HG03103 (cell line): ENCODE data around the gene KCNN3.

ENCODE experiments used
- ATAC-seq: cut with Tn5 transposase; IDR thresholded peaks from one replicate; pipeline ENCODE4 v1.9.1; 2021; ENCODE audit warnings: low read depth; ENCODE audit not compliant: unreplicated experiment

The KCNN3 gene

DNA sequence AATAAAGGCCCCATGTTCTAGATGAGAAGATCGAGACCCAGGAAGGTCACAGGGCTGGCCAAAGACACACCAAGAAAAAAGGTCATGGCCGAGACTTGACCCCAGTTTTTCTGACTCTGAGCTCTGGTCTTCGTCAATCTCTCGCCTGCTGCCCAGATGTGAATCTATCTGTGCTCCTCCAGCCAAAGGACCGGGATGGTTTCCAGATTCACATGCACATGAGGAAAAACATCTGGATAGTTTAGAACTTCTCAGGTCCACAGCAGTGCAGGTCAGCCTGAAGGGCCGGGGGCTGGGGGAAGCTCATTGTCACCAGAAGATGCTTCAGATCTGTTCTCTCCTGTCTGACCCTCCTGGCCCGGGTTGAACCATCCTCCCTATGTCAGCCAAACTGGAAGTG, 49.0 kb downstream of the KCNN3 start:
- no peak for ATAC-seq

DNA sequence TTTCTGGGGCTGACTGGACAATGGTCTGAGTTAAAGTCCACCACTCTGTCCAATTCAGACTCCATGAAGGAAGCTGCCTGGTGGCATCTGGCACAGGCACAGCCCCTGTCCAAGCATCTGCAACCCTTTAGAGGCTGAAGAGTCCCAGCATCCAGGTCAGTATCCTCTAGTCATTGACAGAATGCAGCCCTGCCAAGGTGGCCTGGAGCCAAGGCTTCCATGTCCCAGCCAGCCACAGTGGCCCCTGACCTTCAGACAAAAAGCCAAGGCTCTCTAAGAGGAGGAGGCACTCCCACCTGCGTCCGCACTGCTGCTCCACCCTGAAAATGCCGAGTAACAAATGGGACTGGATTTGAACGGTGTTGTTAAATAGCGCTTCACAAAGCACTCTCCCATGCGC, 49.4 kb downstream of the KCNN3 start:
- no peak for ATAC-seq

- ATAC-seq, result no peak
Measured at GRCh38 chr1:154819628-154820590, 50.2 kb downstream of the KCNN3 start.

- ATAC-seq, result no peak
Measured at GRCh38 chr1:154818911-154819310, 51.2 kb downstream of the KCNN3 start.

DNA sequence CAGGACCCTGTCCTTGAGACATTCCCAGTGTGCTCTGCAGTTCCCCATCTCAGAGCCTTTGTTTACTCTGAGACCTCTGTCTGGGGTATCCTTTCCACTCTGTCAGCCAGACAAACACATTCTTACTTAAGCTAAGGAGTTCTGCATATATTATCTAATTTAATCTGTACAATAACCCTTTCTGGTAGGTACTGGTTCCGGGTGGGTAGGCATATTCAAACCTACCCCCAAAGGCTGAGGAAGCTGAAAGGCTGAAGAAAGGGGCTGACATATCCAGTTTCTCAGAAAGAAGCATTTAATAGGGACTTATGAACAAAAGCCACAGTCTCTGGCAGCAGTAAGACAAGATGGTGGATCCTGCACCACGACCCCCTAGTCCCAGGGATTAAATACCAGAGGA, 53.1 kb downstream of the KCNN3 start:
- no peak for ATAC-seq

DNA sequence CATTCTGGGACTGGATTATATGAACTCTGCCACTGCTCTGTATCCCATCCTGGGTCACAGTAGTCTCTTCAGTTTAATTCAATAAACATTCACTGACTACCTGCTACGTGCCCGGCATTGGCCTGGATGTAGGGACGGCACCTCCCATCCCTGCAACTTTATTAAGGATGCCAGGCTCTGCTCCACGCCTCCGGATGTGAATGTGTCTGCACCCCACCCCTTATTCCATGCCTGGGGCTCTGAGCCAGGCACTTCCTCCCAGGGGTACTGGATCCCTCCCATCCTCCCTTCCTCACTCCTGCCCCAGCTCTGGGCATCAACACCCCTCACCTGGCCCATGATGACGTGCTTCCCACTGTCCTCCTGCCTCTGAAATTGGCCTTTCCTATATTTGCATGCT, 53.7 kb downstream of the KCNN3 start:
- no peak for ATAC-seq

DNA sequence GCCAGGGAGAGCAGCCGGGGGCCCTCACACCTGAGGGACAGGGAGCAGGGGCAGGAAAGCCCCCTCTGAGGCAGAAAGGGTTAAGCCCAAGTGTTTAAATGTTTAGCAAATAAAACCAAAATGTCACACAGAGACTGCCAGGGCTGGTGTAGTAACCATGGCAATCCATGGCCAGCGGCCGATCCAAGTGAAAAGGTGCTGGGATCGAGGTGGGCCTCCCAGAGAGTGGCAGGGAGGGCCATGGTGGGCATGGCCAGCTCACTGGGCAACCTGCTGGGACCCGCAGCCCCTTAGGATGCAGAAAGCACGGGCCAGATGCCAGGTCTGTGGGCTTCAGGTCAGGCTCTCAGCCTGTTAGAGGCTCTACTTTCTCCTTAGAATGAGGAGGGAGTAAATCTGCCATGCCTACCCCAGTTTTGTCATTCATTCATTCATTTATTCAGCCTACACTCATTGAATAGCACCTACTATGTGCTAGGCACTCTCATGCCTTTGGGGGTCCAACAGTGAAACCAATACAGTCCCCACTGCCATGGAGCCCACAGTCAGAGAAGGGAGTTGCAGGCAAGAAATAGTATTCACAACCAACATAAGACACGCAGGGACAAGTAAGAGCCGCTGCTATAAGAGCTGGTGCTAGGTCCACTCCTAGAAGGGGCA, 56.1 kb downstream of the KCNN3 start:
- no peak for ATAC-seq

- no peak for ATAC-seq
Measured at GRCh38 chr1:154813300-154813816, 56.7 kb downstream of the KCNN3 start.

DNA sequence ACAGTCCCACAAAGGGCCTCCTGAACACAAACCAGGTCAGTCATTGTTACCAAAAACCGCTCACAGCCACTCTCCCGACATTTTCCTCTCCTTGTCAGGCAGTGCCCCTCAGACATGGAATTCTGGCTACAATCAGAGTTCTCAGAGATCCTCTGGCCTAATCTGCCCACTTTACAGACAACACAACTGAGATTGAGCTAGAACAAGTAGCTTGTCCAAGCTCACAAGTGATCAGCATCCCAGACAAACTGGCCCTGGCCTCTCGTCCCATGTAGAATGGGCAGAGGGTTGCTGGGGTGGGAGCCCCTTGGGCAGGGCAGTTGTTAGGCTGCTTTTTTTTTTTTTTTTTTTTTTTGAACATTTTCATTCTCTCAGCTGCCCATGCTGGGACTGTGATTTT, 57.2 kb downstream of the KCNN3 start:
- no peak for ATAC-seq

DNA sequence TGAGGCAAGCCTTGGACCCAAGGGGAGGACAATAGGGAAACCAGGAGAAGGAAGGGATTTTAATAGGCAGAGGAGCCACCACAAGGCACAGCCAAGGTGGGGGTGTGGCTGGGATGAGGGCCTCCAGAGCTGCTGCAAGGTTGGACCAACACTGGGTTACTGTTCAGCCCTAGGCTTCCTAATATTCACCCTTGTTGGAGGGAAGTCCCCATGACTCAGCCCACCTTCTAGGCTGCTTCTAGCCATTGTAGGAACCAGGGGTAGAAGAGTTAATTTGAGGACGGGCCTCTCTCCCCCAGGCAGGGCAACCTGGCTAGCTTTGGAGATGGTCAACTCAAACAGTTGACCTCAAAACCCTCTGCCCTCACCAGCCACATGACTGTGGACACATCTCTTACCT, 59.5 kb downstream of the KCNN3 start:
- no peak for ATAC-seq

DNA sequence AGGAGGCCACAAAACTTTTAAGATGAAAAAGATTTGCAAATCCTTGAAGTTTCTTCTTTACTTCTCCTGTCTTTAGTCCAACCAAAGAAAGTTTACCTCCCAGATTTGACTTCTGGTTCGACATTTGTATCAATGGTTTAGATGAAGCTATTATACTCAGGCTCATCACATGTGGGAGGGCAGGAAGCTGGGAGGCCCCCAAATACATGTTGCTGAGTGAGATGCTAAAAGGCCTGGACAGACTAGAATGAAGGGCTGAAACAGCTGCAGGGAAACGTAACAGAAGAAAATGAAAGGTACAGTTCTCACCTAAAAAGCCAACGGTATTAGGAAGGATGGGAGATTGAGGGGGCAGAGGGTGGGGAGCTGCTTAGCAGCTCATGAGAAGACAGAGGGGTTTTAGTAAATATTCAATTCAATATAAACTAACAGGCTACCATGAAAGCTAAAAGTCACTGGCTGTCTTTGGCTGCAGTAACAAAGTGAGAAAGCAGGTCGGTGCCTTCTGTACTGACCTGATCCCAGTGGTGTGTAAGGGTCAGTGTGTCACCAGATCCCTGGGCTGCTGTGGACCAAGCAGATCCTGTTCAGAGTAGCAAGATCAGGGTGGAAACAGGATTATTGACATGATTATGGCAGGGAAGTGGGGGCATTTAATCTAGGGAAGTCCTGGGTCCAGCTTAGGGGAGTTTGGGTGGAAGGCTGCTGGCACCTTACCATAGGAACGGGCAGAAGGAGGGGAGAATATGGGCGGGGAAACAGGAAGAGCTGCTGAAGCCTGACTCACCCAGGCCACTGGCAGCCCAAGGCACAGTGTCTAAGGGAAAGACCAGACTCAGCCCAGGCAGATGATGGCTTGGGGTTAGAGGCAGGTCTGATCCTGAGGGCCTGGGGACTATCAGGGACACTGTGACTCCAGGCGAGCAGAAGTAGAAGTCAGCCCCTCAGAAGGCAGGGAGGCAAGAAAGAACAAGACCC, 60.4 kb downstream of the KCNN3 start:
- ATAC-seq, result no peak

DNA sequence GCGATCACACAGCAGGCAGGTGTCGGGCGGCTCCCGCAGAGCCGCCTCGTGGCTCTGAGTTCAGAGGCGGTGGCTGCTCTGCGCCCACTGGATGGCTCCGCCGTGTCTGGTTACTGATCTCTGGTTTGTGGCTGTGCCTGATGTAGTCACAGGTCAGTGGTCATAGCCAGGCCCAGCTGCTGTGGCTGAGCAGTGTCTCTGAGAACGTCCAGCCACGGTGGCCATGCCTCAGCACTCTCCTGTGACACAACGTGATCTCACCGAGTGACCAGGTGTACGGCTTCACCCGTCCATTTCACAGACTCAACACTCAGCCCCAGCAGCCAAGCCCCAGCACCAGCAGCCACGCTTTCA, 61.2 kb downstream of the KCNN3 start:
- ATAC-seq, result no peak

- no peak for ATAC-seq
Measured at GRCh38 chr1:154808261-154808908, 61.7 kb downstream of the KCNN3 start.

DNA sequence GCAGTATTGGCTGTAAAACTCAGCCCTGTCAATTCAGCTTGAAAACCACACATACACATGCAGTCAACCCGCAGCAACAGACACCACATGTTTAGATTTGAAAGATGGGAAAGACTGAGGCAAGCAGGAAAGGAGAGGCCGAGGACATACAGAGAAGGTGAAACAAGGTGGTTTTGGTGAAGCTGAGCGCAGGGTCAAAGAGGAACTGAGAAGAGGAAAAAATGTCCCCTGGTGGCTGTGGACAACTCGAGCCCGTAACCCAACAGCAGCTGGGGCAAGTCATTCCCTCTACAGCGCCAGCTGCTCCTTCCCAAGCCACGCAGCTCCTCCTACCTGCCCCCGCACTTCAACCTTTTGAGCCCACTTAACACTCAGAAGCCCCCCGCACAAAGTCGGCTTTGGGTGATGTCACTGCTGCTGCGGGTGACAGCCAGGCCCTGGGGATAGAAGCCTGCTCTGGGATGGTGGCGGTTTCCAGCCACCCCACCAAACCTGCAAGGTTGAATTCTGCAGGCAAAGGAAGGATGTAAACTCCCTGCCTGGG, 63.0 kb downstream of the KCNN3 start:
- ATAC-seq, result peak; percentile 67

DNA sequence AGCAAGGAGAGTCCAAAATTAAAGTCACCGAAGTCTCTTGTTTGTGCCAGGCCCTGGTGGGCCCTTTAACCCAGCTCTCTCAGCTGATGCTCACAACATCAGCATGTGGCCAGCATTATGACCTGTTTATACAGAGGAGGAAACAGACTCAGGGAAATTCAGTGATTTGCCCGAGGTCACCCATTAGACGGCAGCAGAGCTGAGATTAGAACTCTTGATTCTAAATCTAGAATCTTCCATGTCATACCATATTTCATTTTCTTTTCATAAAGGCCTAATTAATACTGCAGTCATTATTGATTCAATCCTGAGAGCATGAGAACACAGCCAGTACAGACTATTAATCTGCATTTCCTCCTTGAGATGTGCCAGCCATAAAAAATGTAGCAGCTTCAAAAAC, 63.7 kb downstream of the KCNN3 start:
- no peak for ATAC-seq

DNA sequence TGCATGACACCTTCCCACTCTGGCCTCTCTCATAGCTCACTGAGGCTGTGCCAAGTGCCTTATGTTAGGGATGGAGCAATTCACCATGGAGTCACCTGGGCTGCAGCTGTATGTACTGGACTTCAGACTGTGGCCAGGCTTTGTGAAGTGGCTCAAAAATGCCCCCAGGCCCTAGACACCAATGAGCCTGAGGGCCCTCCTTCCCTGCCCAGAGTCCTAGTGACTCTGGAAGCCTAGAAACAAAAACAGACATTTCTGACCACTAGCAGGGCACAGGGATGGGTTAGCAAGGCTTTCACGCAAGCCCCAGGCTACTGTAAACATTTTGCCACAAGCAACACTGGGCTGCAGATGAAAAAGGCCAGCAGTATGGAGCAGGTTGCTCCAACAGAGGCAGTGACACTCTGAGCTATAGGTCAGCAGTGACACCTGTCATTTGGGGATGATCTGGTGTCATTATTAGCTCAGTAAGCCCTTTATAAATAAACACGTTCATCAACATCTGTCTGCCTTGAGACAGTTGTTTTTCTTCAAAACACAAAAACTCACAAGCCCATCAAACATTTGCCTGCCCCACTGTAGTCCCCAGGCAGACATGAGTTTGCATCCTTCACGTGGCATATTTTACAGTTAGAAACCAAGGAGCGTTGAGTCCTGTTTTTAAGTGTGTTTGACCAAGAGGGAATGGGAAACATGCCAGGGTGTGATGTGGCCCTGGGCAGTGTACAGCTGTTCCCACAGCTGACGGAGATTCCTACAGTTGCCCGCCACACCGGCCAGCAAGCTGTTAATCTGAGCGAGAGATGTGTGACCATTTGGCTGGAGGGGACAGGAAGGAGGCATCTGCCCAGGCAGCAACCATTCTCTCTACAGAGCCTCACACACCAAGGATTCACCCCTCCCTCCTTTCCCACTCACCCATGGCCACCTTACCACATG, 66.8 kb downstream of the KCNN3 start:
- no peak for ATAC-seq

GRCh38 chr1:154802336-154802969, 67.6 kb downstream of the KCNN3 start:
- ATAC-seq, result no peak

- no peak for ATAC-seq
Measured at GRCh38 chr1:154801234-154802011, 68.7 kb downstream of the KCNN3 start.
